Activated gamma-delta T cell treated with anti-CD3 and anti-CD28 coated beads, Interleukin-2, amount 50 U/mL, for 16 hours (primary cell): Measurements from ENCODE around the gene RPAP3.
A peak's percentile ranks its signal among the peaks of the same experiment; 100 is the strongest.

Source experiments
- DNase-seq: peaks from one replicate; pipeline ENCODE4 v3.0.0-alpha.2; 2020; ENCODE audit warnings: low read depth

RPAP3 gene

GRCh38 chr12:47742253-47742825 is 36.5 kb upstream of the RPAP3 start:
- peak; percentile 62 for DNase-seq

- DNase-seq, result peak; percentile 61
Observed at GRCh38 chr12:47741340-47741703, 35.5 kb upstream of the RPAP3 start.

- DNase-seq, result no peak
Observed at GRCh38 chr12:47740606-47741339, 34.9 kb upstream of the RPAP3 start.

GRCh38 chr12:47739979-47740378 is 34.1 kb upstream of the RPAP3 start:
- DNase-seq, result no peak

GRCh38 chr12:47739297-47739696 is 33.5 kb upstream of the RPAP3 start:
- no peak for DNase-seq

GRCh38 chr12:47737936-47738594 is 32.2 kb upstream of the RPAP3 start:
- no peak for DNase-seq

GRCh38 chr12:47736877-47737676 is 31.2 kb upstream of the RPAP3 start:
- no peak for DNase-seq

GRCh38 chr12:47736216-47736615 is 30.4 kb upstream of the RPAP3 start:
- DNase-seq, result no peak

GRCh38 chr12:47735649-47736048 is 29.8 kb upstream of the RPAP3 start:
- DNase-seq, result no peak

- DNase-seq, result no peak
Observed at GRCh38 chr12:47734725-47735480, 29.1 kb upstream of the RPAP3 start.

- DNase-seq, result no peak
Observed at GRCh38 chr12:47733142-47733541, 27.3 kb upstream of the RPAP3 start.

GRCh38 chr12:47732504-47732903 is 26.7 kb upstream of the RPAP3 start:
- no peak for DNase-seq

GRCh38 chr12:47731723-47732122 is 25.9 kb upstream of the RPAP3 start:
- DNase-seq, result no peak

GRCh38 chr12:47730341-47730744 is 24.5 kb upstream of the RPAP3 start:
- no peak for DNase-seq

- DNase-seq, result no peak
Observed at GRCh38 chr12:47729233-47729632, 23.4 kb upstream of the RPAP3 start.

GRCh38 chr12:47725893-47726292 is 20.1 kb upstream of the RPAP3 start:
- no peak for DNase-seq

- DNase-seq, result no peak
Observed at GRCh38 chr12:47725091-47725772, 19.4 kb upstream of the RPAP3 start, which contains the start of gene ENDOU. Gene ENDOU (minus strand): TSS chr12:47725490. CDS start chr12:47725413, 77 bp downstream.

GRCh38 chr12:47722941-47723631 is 17.3 kb upstream of the RPAP3 start:
- no peak for DNase-seq

- DNase-seq, result no peak
Observed at GRCh38 chr12:47722136-47722834, 16.5 kb upstream of the RPAP3 start.

- no peak for DNase-seq
Observed at GRCh38 chr12:47721431-47721973, 15.7 kb upstream of the RPAP3 start.
